HG02798 (cell line): ENCODE measurements around the gene TNK1.

Source experiments
- ATAC-seq: cut with Tn5 transposase; IDR thresholded peaks from one replicate; pipeline ENCODE4 v1.9.1; 2021; ENCODE audit warnings: mild to moderate bottlenecking; ENCODE audit not compliant: unreplicated experiment, poor library complexity

The TNK1 gene

DNA sequence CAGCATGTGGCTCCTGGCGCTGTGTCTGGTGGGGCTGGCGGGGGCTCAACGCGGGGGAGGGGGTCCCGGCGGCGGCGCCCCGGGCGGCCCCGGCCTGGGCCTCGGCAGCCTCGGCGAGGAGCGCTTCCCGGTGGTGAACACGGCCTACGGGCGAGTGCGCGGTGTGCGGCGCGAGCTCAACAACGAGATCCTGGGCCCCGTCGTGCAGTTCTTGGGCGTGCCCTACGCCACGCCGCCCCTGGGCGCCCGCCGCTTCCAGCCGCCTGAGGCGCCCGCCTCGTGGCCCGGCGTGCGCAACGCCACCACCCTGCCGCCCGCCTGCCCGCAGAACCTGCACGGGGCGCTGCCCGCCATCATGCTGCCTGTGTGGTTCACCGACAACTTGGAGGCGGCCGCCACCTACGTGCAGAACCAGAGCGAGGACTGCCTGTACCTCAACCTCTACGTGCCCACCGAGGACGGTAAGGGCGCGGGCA, 27.4 kb downstream of the TNK1 start:
- no peak for ATAC-seq

DNA sequence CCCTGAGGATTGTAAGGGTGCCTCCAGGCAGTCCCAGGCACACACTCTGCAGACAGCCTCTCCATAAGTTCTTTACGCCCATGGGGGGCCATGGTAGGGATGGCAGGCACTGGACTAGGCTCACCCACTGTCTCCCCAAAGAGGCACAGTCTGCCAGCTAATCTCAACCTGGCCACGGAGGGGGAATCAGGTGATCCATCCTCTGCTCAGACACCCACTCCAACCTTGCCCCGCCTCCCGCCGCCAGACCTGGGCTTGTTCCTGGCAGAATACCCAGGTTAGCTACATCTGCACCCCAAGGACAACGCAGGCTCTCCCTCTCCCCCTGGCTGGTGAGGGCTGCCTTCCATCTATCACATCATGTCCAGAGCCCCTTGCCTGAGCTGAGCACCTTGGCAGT, 28.0 kb downstream of the TNK1 start:
- no peak for ATAC-seq

DNA sequence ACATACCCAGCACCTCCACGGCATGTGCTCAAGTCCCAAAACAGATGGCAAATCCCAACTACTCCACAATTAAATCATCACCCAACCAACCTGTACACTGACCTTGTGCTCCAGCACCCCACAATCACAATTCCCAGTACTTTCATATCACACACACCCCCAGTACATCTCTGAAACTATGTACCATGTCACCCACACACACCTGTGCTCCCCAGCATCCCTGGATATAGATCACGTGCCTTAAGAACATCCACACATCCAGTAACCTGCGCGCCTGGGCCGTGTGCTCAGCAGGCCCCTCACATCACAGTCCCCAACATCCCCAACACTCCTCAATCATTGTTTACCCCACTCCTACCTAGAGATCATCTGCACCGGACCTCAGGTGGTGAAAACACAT, 28.8 kb downstream of the TNK1 start:
- ATAC-seq: no peak

DNA sequence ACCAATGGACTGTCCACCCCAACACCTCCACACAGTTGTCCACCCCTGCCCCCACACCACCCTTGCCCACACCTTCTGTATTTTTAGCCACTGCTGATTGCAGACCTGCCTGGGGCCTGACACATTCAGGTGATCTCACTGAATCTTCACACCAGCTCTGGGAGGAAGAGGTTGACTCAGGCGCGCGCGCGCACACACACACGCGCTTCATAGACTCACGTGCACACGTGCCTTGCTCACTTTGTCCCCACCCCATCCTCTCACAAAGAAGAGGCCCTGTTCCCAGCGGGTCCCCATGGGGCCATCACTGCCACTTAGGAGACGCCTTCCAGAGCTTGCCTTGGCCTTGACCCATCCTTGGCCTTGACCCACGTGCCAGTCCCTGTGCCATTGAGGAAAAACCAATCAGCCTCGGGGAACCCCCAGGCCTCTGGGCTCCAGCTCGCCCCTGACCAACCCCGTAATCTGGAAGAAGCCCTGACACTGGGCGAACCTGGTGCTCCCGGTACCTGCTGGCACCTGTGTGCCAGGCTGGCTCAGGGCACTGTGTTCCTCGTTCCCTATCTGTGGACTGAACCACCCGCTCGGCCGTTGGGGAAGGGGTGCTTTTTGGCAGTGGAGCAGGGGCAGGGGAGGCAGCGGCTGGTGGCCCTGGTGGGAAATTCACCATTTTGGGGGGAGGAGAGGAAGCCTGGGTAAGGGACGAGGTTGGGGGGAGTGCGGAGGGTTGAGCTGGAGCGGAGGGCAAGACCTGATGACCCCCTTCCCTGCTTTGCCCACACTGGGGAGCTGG, 29.9 kb downstream of the TNK1 start:
- ATAC-seq: no peak

DNA sequence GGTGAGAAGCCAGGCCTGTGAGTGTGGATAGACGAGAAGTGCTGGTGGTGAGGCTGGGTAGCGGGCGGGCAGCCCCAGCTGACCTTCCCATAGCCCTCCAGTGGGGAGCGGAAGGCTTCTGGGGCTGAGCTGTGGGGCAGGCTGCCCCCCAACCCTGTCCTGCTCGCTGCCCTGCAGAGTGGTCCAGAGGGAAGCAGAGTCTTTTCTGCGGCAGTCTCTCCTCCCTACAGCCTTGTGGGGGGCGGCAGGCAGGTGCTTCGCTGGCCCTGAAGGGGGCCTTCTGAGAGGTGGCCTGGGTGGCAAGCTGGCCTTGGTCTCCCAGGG, 30.5 kb downstream of the TNK1 start:
- ATAC-seq: no peak

DNA sequence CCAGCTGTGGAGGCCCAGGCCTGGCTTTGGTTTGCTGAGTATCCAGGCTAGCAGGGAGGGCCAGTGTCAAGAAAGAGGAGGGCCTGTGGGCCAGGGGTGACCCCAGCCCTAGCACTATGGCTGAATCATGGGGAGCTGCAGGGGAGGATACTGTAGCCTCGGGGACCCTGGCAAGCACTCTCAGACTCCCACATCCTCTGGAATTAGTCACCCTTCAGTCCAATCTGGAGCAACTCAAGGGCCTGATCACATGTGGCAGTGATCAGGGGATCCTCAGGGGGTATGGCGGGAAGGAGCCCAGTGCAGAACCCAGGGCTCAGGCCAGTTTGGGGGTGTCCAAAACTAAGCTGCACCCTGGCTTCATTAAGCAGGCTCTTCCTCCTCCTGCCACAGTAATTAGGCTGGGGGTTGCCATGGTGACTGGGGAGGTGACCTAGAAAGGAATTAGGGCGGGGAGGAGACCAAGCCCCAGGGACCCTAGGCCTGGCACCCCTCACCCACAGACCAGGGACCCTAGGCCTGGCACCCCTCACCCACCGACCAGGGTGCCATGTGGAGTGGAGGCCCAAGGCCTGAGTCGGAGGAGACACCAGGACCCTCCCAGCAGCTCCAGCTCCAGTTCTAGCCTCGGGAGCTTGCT, 32.6 kb downstream of the TNK1 start:
- ATAC-seq: no peak

DNA sequence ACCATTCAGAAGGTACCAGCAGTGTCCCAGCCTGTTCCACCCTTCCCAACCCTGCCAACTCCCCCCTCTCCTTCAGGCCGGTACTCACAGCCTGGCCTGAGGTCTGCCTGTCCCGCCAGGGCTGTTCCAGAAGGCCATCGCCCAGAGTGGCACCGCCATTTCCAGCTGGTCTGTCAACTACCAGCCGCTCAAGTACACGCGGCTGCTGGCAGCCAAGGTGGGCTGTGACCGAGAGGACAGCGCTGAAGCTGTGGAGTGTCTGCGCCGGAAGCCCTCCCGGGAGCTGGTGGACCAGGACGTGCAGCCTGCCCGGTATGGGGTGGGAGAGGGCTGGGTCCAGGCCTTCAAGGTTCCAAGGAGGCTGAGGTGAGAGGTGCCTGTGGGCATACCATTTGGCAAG, 33.9 kb downstream of the TNK1 start:
- no peak for ATAC-seq

DNA sequence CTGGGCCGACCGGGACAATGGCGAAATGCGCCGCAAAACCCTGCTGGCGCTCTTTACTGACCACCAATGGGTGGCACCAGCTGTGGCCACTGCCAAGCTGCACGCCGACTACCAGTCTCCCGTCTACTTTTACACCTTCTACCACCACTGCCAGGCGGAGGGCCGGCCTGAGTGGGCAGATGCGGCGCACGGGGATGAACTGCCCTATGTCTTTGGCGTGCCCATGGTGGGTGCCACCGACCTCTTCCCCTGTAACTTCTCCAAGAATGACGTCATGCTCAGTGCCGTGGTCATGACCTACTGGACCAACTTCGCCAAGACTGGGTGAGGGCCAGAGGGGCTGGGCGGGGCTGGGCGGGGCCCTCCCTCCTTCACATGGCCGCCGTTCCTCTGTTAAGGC, 34.9 kb downstream of the TNK1 start:
- no peak for ATAC-seq

DNA sequence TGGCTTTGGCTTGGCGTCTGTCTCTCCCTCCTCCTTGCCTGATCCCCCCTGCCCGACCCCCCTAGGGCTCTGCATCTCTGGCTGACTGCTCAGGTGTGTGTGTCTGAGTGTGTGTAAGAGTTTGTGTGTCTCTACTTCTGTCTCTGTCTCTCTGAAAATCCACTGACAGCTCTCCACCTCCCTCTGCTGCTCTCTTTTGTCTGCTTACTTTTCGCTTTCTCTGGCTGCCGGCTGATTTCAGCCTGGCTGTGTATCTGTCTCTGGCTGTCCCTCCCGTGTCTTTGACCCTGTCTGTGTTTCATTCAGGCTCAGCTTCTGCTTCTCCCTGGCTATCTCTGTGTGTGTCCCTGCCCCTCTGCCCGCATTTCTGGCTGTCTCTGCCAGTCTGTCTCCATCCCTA, 35.4 kb downstream of the TNK1 start:
- no peak for ATAC-seq

DNA sequence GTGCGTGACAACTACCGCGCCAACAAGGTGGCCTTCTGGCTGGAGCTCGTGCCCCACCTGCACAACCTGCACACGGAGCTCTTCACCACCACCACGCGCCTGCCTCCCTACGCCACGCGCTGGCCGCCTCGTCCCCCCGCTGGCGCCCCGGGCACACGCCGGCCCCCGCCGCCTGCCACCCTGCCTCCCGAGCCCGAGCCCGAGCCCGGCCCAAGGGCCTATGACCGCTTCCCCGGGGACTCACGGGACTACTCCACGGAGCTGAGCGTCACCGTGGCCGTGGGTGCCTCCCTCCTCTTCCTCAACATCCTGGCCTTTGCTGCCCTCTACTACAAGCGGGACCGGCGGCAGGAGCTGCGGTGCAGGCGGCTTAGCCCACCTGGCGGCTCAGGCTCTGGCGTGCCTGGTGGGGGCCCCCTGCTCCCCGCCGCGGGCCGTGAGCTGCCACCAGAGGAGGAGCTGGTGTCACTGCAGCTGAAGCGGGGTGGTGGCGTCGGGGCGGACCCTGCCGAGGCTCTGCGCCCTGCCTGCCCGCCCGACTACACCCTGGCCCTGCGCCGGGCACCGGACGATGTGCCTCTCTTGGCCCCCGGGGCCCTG, 36.3 kb downstream of the TNK1 start:
- ATAC-seq: no peak

DNA sequence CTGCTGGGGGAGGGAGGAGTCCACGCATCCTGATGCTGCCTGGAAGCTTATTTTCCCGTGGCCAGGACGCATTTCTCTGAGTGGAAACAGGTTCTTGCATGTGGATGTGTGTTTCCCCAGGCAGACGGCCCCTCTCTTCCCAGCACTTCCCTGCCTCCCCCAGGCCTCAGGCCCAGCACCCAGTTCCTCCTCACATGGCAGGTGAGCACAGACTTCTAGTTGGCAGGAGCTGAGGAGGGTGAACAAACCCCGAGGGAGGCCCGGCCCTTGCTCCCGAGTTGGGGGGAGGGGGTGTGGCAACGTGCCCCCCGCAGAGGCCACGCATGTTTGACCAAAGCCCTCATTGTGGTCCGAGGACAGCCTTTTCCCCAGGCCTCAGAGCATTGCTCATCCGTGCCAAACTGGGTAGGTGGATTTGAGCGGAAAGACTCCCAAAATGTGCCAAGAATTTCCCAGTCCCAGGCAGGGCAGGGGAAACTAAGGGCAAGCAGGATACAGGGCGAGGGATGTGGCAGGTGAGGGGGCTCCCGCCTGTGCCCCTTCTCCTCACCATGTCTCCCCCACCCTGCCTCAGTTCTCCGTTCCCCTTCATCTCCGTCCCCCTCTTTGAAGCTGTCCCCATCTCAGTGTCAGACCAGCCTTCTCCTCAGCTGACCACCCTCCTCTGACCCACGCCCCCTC, 37.7 kb downstream of the TNK1 start:
- no peak for ATAC-seq

DNA sequence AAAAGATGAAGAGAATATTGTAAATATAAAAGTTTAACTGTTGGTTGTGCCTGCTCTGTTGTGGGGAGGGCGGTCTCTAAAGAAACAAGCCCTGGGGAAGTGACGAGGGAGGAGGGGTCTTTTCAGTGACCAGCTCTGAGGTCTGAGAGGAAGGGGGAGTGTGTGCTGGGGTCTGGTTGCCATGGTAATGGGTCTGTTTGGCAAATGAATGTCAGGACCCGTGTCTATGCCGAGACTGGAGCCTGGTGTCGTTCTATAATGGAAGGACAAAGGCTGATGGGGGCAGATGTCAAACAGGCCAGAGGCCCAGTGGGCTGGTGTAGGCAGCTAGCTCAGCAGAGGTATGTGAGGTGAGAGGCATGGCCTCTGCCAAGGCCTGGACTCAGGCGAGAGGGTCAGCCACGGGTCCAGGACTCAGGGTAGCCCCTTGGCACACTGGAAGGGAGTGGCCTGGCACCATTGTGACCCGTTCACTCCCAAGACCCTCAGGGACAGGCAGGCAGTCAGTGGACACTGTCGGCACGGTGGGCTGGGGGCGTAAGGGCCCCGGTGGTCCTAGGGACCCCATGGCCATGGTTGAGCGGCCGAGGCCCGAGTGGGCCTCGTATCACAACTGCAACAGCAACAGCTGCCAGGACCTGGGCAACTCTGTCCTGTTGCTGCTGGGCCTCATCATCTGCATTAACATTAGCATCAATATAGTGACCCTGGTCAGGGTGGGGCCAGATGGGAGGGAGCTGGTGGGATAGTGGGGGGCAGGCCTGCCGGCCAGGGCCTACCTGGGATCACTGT, 39.1 kb downstream of the TNK1 start, which contains the start of gene SPEM1:
SPEM1 (plus strand) TSS at position 506 of the 792 bp plus-strand sequence; CDS start at position 567, 61 bp downstream.
- ATAC-seq: no peak

DNA sequence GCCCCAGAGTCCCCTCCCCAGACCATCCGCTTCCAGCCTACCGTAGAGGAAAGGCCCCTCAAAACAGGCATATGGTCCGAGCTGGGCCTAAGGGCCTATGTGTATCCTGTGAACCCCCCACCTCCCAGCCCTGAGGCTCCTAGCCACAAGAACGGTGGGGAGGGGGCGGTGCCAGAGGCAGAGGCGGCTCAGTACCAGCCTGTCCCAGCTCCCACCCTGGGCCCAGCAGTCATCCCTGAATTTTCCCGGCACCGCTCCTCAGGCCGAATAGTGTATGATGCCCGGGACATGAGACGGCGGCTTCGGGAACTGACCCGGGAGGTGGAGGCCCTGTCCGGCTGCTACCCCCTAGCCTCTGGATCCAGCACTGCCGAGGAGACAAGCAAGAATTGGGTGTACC, 40.3 kb downstream of the TNK1 start:
- no peak for ATAC-seq

DNA sequence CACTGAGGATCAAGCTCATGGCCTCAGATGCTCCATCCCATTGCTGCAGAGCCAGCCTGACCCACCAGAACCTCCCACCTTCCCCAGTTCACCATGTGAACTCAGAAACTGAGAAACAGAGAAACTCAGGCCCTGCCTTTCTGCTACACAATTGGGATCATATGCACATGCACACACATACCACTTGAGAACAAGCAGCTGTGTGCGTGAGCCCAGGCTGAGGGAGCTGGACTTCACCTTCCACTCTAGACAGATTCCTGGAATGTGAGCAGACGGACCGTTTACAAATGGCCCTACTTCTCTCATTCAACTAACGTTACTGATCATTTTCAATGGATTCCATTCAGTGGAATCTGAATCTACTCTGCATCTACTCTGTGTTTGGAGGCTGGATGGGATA, 42.8 kb downstream of the TNK1 start:
- no peak for ATAC-seq

DNA sequence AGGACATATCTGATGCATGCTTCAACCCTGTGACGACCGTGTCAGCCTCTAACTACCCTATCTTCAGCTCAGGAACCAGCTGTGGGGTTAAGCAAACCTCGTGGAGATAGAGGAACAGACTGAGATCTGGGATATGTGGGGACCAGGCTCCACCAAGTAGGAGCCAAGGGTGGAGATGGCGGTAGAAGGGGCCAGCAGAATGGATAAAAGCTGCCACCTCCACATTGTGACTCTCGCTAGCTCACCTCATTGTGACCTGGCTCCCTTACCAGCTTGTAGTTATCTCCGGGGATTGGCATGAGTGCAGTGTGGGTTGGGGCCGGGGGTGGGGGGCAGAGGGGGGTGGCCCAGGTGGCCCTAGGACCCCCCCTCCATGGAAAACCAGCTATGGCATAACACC, 44.4 kb downstream of the TNK1 start, which contains the start of gene SPEM2:
SPEM2 (plus strand) TSS at position 301 of the 400 bp plus-strand sequence; CDS start at position 374, 73 bp downstream.
- ATAC-seq: no peak

DNA sequence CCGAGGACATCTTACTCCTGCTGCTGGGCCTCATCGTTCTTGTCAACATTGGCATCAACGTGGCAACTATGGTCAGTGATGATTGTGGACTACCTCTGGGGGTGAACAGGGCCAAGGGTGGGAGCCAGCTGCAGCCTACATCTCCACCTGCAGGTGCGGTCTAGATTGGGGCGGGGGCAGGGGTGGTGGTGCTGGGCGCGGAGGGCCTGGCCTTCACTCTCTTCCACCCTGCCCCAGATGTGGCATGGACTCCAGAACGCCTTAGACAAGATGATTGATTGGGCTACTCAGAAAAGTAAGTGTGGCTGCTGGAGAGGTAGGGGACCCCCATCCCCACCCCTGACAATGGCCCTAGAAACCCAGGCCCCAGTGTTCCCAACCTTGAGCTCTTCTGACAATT, 44.9 kb downstream of the TNK1 start:
- no peak for ATAC-seq

DNA sequence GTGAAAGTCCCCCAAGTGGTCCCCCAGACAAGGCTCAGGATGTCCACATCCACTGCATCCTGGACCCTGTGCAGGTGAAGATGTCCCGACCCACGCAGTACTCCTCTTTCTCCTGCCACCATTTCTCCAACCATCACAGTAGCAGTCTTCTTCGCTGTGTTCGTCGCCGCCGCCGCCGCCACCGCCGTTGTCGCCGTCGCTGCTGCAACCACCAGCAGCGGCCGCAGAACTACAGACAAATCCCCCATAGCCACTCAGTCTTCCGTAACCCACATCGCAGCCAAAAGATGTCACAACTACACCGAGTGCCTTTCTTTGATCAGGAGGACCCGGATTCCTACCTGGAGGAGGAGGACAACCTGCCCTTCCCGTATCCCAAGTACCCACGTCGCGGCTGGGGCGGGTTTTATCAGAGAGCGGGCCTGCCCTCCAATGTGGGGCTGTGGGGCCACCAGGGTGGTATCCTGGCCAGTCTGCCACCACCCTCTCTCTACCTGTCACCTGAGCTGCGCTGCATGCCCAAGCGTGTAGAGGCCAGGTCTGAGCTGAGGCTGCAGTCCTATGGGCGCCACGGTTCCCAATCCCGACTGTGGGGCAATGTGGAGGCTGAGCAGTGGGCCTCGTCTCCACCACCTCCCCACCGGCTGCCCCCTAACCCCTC, 45.4 kb downstream of the TNK1 start:
- ATAC-seq: no peak

DNA sequence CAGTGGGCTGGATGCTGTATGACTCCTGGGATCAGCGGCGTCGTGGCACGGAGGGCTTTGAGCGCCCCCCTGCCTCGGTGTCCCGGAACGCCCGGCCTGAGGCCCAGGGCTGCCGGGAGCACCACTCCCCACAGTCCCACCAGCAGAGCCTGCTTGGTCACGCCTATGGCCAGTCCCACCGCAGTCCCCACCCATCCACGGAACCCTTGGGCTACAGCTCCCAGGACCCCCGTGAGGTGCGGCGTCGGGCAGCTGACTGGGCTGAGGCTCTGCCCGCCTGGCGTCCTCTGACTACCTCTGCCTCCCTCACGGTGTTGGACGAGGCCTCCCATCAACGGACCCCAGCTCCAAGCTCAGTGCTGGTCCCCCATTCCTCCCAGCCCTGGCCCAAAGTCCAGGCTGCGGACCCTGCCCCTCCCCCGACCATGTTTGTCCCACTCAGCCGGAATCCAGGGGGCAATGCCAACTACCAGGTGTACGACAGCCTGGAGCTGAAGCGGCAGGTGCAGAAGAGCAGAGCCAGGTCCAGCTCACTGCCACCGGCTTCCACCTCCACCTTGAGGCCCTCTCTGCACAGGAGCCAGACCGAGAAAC, 46.1 kb downstream of the TNK1 start:
- no peak for ATAC-seq

DNA sequence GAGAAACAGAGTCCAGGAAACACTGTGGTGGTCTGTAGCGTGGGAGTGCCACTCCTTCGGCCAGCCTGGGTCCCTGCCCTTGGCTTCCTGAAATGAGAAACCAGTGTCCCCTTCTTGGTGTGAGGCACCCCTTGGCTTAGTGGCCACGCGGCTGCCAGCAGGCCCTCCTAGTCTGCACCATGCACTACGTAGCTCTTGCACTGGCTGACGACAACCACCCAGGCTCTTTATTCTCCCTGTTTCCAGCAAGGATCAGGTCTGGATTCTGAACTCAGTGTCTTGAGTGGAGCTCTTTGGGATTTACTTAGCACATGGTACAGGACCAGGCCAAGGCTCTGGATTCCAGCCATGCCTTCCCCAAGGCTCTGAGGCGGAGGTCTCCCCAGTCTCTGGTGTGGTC, 46.7 kb downstream of the TNK1 start:
- no peak for ATAC-seq
